Lower lobe of right lung (tissue), 2 donors: ENCODE measurements around the gene LHX2. TPM values are rescaled to one million over a fixed set of nuclear protein-coding genes. Genes with fewer than 3 reads are reported as not detected.

ENCODE experiments used
- ATAC-seq, 2 donors: fragments of 200-7000 bp; cut with Tn5 transposase; one replicate each; pipeline ENCODE4 v1.9.1; 2020 to 2022; ENCODE audit warnings: mild to moderate bottlenecking in 2 of 2, moderate library complexity in 2 of 2
- DNase-seq: peaks from one replicate; pipeline ENCODE4 v3.0.0-alpha.2; 2020
- H3K27ac ChIP-seq: fragments of 200-600 bp; one replicate; pipeline ENCODE4 v1.8.0; 2022
- H3K27me3 ChIP-seq: fragments of 200-600 bp; one replicate; pipeline ENCODE4 v1.8.0; 2022; ENCODE audit warnings: low read depth
- H3K36me3 ChIP-seq: fragments of 200-600 bp; one replicate; pipeline ENCODE4 v1.8.0; 2022; ENCODE audit warnings: mild to moderate bottlenecking
- H3K4me1 ChIP-seq: fragments of 200-600 bp; one replicate; pipeline ENCODE4 v1.8.0; 2022
- H3K4me3 ChIP-seq: fragments of 200-600 bp; one replicate; pipeline ENCODE4 v1.8.0; 2022; ENCODE audit warnings: mild to moderate bottlenecking
- H3K9me3 ChIP-seq: fragments of 200-600 bp; one replicate; pipeline ENCODE4 v1.8.0; 2022
- intact Hi-C: fragments of 100-400 bp; cut with DNase I; formaldehyde crosslinking; loops from one replicate; pipeline ENCODE4 v1.11.0; 2022
- long read RNA-seq: library from polyadenylated mRNA; unstranded; transcript quantifications from one replicate; pipeline ENCODE4 v2.0.0, GENCODE V29; 2021
- total RNA-seq: library from RNA; stranded (reverse); fragmentation: NEBNext Ultra II Directional; extraction: Animal tissue kit (Norgen Biotek cat#: 25700); gene quantifications from one replicate; pipeline ENCODE4 v1.2.1, GENCODE V29; 2021
- TF ChIP-seq, protein P1 (sequence below): fragments of 200-600 bp; IDR thresholded peaks from one replicate; pipeline ENCODE4 v1.8.0; 2022; ENCODE audit warnings: antibody characterized with exemption, mild to moderate bottlenecking
- donor health status: DM: no; HTN: yes; CAD: no; lungs with severe emphysema.

LHX2 gene
- not detected for total RNA-seq
- long read RNA-seq: 0 reads

- no peak for DNase-seq
- H3K27me3 ChIP-seq: peaks cover 100% of the 10 kb centered on the region
- H3K36me3 ChIP-seq: no peaks in the 10 kb centered on the region
- H3K27ac ChIP-seq: no peak within 1 kb of the TSS
- intact Hi-C loops: no loop called here
- peak; percentile 25 to 51 for ATAC-seq
- no peaks in the 10 kb centered on the region for H3K9me3 ChIP-seq
- peaks cover 56% of the 10 kb centered on the region for H3K4me1 ChIP-seq
- H3K4me3 ChIP-seq: peak within 1 kb of the TSS; percentile 32
- TF ChIP-seq, protein P1, sequence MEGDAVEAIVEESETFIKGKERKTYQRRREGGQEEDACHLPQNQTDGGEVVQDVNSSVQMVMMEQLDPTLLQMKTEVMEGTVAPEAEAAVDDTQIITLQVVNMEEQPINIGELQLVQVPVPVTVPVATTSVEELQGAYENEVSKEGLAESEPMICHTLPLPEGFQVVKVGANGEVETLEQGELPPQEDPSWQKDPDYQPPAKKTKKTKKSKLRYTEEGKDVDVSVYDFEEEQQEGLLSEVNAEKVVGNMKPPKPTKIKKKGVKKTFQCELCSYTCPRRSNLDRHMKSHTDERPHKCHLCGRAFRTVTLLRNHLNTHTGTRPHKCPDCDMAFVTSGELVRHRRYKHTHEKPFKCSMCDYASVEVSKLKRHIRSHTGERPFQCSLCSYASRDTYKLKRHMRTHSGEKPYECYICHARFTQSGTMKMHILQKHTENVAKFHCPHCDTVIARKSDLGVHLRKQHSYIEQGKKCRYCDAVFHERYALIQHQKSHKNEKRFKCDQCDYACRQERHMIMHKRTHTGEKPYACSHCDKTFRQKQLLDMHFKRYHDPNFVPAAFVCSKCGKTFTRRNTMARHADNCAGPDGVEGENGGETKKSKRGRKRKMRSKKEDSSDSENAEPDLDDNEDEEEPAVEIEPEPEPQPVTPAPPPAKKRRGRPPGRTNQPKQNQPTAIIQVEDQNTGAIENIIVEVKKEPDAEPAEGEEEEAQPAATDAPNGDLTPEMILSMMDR: no peak
Observed at GRCh38 chr9:124011460-124012301, at the start of gene LHX2. Gene LHX2 (plus strand): TSS chr9:124011768. CDS start chr9:124012349, 581 bp downstream.

DNA sequence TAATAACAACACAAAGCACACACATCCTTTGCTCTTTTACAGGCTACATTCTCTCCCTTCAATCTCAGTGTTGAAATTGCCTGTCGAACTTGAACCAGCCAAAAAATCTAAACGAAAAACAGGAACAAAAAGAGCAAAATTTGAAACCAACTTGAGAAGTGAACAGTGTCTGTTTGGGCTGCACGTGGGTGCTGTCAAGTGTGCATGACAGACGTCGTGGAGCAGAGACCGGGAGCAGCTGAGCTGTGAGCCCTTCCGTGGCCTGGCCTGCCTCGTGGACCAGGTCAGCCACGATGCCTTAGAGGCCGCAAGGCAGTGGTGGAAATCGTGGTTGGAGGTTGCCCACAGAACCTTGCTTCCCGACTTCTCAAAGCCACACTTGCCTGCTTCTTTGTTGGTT lies 46.8 kb upstream of the LHX2 start:
- H3K27ac ChIP-seq: no peak overlapping the region
- TF ChIP-seq, protein P1: no peak
- no peaks in the 10 kb centered on the region for H3K9me3 ChIP-seq
- H3K36me3 ChIP-seq: no peaks in the 10 kb centered on the region
- no peak for DNase-seq
- no peak for ATAC-seq
- intact Hi-C loops: no loop called here
- no peaks in the 10 kb centered on the region for H3K4me1 ChIP-seq
- no peak overlapping the region for H3K4me3 ChIP-seq
- peaks cover 67% of the 10 kb centered on the region for H3K27me3 ChIP-seq

- H3K4me1 ChIP-seq: no peaks in the 10 kb centered on the region
- no peak for DNase-seq
- ATAC-seq: no peak
- intact Hi-C loops: no loop called here
- H3K4me3 ChIP-seq: no peak overlapping the region
- H3K27me3 ChIP-seq: peaks cover 71% of the 10 kb centered on the region
- H3K36me3 ChIP-seq: no peaks in the 10 kb centered on the region
- TF ChIP-seq, protein P1: no peak
- H3K9me3 ChIP-seq: no peaks in the 10 kb centered on the region
- no peak overlapping the region for H3K27ac ChIP-seq
Observed at GRCh38 chr9:123965801-123966686, 45.5 kb upstream of the LHX2 start.

- no peaks in the 10 kb centered on the region for H3K9me3 ChIP-seq
- DNase-seq (no peak), ATAC-seq (no peak)
- no peak overlapping the region for H3K4me3 ChIP-seq
- H3K4me1 ChIP-seq: no peaks in the 10 kb centered on the region
- intact Hi-C loops: no loop called here
- no peak overlapping the region for H3K27ac ChIP-seq
- TF ChIP-seq, protein P1: no peak
- peaks cover 62% of the 10 kb centered on the region for H3K27me3 ChIP-seq
- no peaks in the 10 kb centered on the region for H3K36me3 ChIP-seq
Observed at GRCh38 chr9:123967323-123967722, 44.2 kb upstream of the LHX2 start.

GRCh38 chr9:123972618-123973017 lies 39.0 kb upstream of the LHX2 start:
- Histone ChIP-seq H3K27ac (no peak overlapping the region), H3K4me1 (no peaks in the 10 kb centered on the region), H3K4me3 (no peak overlapping the region), H3K36me3 (no peaks in the 10 kb centered on the region), H3K9me3 (no peaks in the 10 kb centered on the region), H3K27me3 (peaks cover 34% of the 10 kb centered on the region)
- TF ChIP-seq, protein P1: no peak
- intact Hi-C loops: no loop called here
- ATAC-seq (no peak), DNase-seq (no peak)
